ENCODE results near the gene PPP1R2. TPM values are rescaled to one million over a fixed set of nuclear protein-coding genes. Genes with fewer than 3 reads are reported as not detected.

PPP1R2 gene
- total RNA-seq, 2 donors from 2014 or later, result 24.2 to 30.7 TPM

- Histone ChIP-seq H3K27ac (ENCODE audit: low read depth, low read length) (no peak overlapping the region), H3K36me3 (ENCODE audit: control insufficient read depth, insufficient read depth, low read length) (no peaks in the 10 kb centered on the region), H3K4me1 (ENCODE audit: control insufficient read depth, insufficient read depth, low read length) (no peaks in the 10 kb centered on the region), H3K4me3 (ENCODE audit: low read length) (no peak overlapping the region), H3K9me3 (ENCODE audit: control insufficient read depth, low read length) (no peaks in the 10 kb centered on the region), H3K27me3 (ENCODE audit: control insufficient read depth, insufficient read depth, low read length, poor library complexity, severe bottlenecking) (no peaks in the 10 kb centered on the region), H3K9ac (ENCODE audit: extremely low read depth, low read length, poor library complexity, severe bottlenecking) (no peak overlapping the region)
- Mint-ChIP-seq H3K27me3 (ENCODE audit: insufficient read depth) (no peaks in the 10 kb centered on the region), H3K9me3 (no peaks in the 10 kb centered on the region), H3K4me1 (no peaks in the 10 kb centered on the region), H3K36me3 (ENCODE audit: low read depth) (no peaks in the 10 kb centered on the region), H3K27ac (no peak overlapping the region), H3K4me3 (no peak overlapping the region)
- WGBS, 2 experiments (ENCODE audit: insufficient coverage in 1 of 2, insufficient read length in 1 of 2), result 70% methylated on average over 6 of the region's 6 CpGs; no CpG with 5 or more reads in 1 of the 2 experiments
- no peak for TF ChIP-seq CTCF (conservative IDR thresholded peaks at IDR 0.05)
- DNase-seq, result no peak
These were observed 23.7 kb upstream of the PPP1R2 start for GRCh38 chr3:195566797-195567196.

DNA sequence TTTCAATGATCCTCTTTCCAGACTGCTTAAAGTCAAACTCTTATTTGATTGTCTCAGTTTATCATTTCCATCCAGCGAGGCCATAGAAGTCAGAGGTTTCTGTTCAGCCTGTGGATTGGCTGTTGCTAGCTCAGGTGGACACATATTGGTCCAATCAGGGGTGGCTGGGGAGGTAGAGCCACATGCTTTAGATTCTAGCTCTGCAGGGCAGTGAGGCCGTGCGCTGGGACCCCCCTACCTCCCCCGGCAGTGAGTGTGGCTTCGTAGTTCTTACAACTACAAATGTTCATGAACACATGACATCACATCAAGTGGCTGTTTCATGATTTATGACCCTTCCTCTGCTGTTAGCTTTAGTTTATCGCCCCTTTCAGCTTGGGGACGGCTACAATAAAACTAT, 22.6 kb upstream of the PPP1R2 start:
- H3K27ac Mint-ChIP-seq, result no peak overlapping the region
- H3K36me3 Mint-ChIP-seq (ENCODE audit: low read depth), result no peaks in the 10 kb centered on the region
- WGBS, 2 experiments (ENCODE audit: insufficient coverage in 1 of 2, insufficient read length in 1 of 2), result 84 to 91% methylated on average over 4 to 7 of the region's 7 CpGs
- Histone ChIP-seq H3K27ac (ENCODE audit: low read depth, low read length) (no peak overlapping the region), H3K9me3 (ENCODE audit: control insufficient read depth, low read length) (no peaks in the 10 kb centered on the region), H3K27me3 (ENCODE audit: control insufficient read depth, insufficient read depth, low read length, poor library complexity, severe bottlenecking) (no peaks in the 10 kb centered on the region), H3K9ac (ENCODE audit: extremely low read depth, low read length, poor library complexity, severe bottlenecking) (no peak overlapping the region), H3K4me1 (ENCODE audit: control insufficient read depth, insufficient read depth, low read length) (no peaks in the 10 kb centered on the region), H3K36me3 (ENCODE audit: control insufficient read depth, insufficient read depth, low read length) (no peaks in the 10 kb centered on the region), H3K4me3 (ENCODE audit: low read length) (no peak overlapping the region)
- no peak overlapping the region for H3K4me3 Mint-ChIP-seq
- no peaks in the 10 kb centered on the region for H3K4me1 Mint-ChIP-seq
- no peaks in the 10 kb centered on the region for H3K9me3 Mint-ChIP-seq
- TF ChIP-seq CTCF (conservative IDR thresholded peaks at IDR 0.05), result no peak
- no peak for DNase-seq
- no peaks in the 10 kb centered on the region for H3K27me3 Mint-ChIP-seq (ENCODE audit: insufficient read depth)

- Mint-ChIP-seq H3K9me3 (no peaks in the 10 kb centered on the region), H3K27ac (no peak overlapping the region), H3K36me3 (ENCODE audit: low read depth) (no peaks in the 10 kb centered on the region), H3K27me3 (ENCODE audit: insufficient read depth) (no peaks in the 10 kb centered on the region), H3K4me3 (no peak overlapping the region), H3K4me1 (no peaks in the 10 kb centered on the region)
- no peaks in the 10 kb centered on the region for H3K4me1 ChIP-seq (ENCODE audit: control insufficient read depth, insufficient read depth, low read length)
- DNase-seq, result no peak
- no peaks in the 10 kb centered on the region for H3K9me3 ChIP-seq (ENCODE audit: control insufficient read depth, low read length)
- no peak overlapping the region for H3K27ac ChIP-seq (ENCODE audit: low read depth, low read length)
- no peak overlapping the region for H3K9ac ChIP-seq (ENCODE audit: extremely low read depth, low read length, poor library complexity, severe bottlenecking)
- WGBS, 2 experiments (ENCODE audit: insufficient coverage in 1 of 2, insufficient read length in 1 of 2), result 89 to 98% methylated on average over 4 of the region's 4 CpGs
- H3K4me3 ChIP-seq (ENCODE audit: low read length), result no peak overlapping the region
- no peak for TF ChIP-seq CTCF (conservative IDR thresholded peaks at IDR 0.05)
- no peaks in the 10 kb centered on the region for H3K36me3 ChIP-seq (ENCODE audit: control insufficient read depth, insufficient read depth, low read length)
- no peaks in the 10 kb centered on the region for H3K27me3 ChIP-seq (ENCODE audit: control insufficient read depth, insufficient read depth, low read length, poor library complexity, severe bottlenecking)
These were observed 20.2 kb upstream of the PPP1R2 start for GRCh38 chr3:195563317-195563716.
